ENCODE measurements around the gene SMC1B.
"Not testable (repeated sequence)": the region's sequence is repeated elsewhere in the genome, so short reads cannot be mapped to it uniquely, and the experiment has no call there.

Gene SMC1B

GRCh38 chr22:45338795-45339194, 74.6 kb downstream of the SMC1B start:
- no peak for DNase-seq

GRCh38 chr22:45337536-45337935, 75.9 kb downstream of the SMC1B start:
- DNase-seq = no peak

GRCh38 chr22:45336971-45337431, 76.4 kb downstream of the SMC1B start:
- no peak for DNase-seq

GRCh38 chr22:45335854-45336522, 77.4 kb downstream of the SMC1B start:
- DNase-seq = no peak

GRCh38 chr22:45335021-45335818, 78.2 kb downstream of the SMC1B start:
- no peak for DNase-seq

GRCh38 chr22:45334528-45334927, 78.9 kb downstream of the SMC1B start:
- no peak for DNase-seq

- DNase-seq = no peak
Measured at GRCh38 chr22:45334068-45334467, 79.3 kb downstream of the SMC1B start.

GRCh38 chr22:45332001-45332400, 81.4 kb downstream of the SMC1B start:
- DNase-seq = no peak

- no peak for DNase-seq
Measured at GRCh38 chr22:45331486-45331885, 81.9 kb downstream of the SMC1B start.

- no peak for DNase-seq
Measured at GRCh38 chr22:45330548-45330947, 82.9 kb downstream of the SMC1B start.

GRCh38 chr22:45329530-45329936, 83.9 kb downstream of the SMC1B start:
- DNase-seq = no peak

- DNase-seq = no peak
Measured at GRCh38 chr22:45328822-45329529, 84.4 kb downstream of the SMC1B start.

- DNase-seq = not testable (repeated sequence)
Measured at GRCh38 chr22:45328261-45328660, 85.1 kb downstream of the SMC1B start.

GRCh38 chr22:45324311-45324711, 89.1 kb downstream of the SMC1B start:
- no peak for DNase-seq

GRCh38 chr22:45323695-45324094, 89.7 kb downstream of the SMC1B start:
- DNase-seq = no peak

- DNase-seq = no peak
Measured at GRCh38 chr22:45322873-45323525, 90.4 kb downstream of the SMC1B start.

GRCh38 chr22:45321827-45322226, 91.6 kb downstream of the SMC1B start:
- DNase-seq = no peak

- no peak for DNase-seq
Measured at GRCh38 chr22:45320357-45320976, 92.9 kb downstream of the SMC1B start.

- DNase-seq = no peak
Measured at GRCh38 chr22:45319324-45319685, 94.1 kb downstream of the SMC1B start.

GRCh38 chr22:45318558-45319323, 94.7 kb downstream of the SMC1B start:
- peak in 1 of 2 experiments; percentile 30 for DNase-seq

- peak; percentile 74 to 90 for DNase-seq
Measured at GRCh38 chr22:45318168-45318557, 95.2 kb downstream of the SMC1B start.

All from stimulated activated CD4-positive, alpha-beta T cell treated with anti-CD3 and anti-CD28 coated beads, Interleukin-4, amount 100 ng/mL, for 4 hours (primary cell).